Stimulated activated CD4-positive, alpha-beta T cell treated with anti-CD3 and anti-CD28 coated beads, Interleukin-1b, Interleukin-23, amount 100 ng/mL, for 24 hours (primary cell): ENCODE measurements around the gene CLDN2.

ENCODE experiments used
- DNase-seq, 4 experiments: peaks; one replicate each; pipeline ENCODE4 v3.0.0-alpha.2; 2020; ENCODE audit warnings: low read depth in 4 of 4, low spot score in 1 of 4

The CLDN2 gene

DNA sequence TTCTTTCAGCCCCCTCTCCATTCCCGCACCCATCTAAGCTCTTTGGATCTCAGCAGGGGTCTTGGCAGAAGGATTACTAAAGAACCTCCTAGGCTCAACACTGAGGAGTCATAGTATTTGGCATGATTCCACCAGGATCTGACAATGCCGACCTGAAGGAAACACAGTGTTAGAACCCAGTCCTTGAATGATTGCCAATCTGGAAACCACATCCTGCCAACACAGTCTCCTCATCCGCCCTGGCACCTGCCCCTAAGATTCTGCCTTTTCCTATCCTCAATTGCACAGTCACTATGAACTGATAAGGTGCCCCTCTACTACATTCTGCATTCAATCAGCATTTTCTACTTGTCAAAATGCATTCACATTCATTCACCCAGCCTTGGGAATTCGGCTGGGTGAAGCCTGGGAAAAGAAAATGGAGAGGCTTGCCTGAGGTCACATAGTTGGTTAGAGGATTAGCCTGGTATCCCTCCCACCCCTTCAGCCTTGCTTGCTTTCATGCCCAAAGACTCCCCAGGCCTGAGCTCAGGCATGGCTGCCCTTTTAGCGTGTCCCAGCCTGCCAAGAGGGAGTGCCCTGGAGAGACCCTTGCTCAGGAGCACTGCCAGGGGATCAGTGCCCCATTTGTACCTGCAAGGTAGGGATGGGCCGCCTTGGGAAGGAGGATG is 2.2 kb upstream of the CLDN2 start:
- DNase-seq, result no peak

- DNase-seq, result no peak
These were observed 1.4 kb downstream of the CLDN2 start for GRCh38 chrX:106921637-106922036.

DNA sequence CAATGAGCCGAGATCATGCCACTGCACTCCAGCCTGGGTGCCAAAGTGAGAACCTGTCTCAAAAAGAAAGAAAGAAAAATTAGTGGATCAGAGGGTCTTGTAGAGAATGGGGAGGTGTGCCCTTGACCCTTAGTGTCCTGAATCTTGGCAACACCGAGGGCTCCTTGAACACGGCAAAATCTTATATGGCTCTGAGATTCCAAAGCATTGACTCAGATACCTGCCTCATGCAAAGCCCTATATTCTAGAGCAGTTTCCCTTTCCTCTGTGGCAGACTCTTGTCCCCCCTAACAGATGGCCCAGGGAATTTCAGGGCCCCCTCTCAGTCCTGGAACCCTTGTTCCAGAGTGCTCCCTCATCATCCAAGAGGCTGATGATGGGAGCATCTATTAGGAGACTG is 6.8 kb downstream of the CLDN2 start:
- no peak for DNase-seq

DNA sequence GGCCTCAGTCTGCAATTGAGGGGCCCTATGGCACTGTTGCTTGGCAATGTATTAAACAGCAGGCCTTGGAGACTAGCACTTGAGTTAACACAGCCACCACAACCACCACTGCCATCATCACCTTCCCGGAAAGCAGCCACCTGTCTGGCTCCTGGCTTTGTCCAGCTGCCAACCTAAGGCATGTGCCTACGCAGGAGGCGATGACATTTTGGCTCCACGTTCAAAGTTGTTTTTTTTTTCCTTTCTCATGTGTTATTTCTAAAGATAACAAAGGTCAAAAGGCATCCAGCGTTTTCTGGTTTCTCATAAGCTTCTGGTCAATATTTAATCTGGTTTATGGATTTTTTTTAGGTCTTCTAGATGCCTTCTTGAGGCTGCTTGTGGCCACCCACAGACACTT is 7.5 kb downstream of the CLDN2 start:
- no peak for DNase-seq

DNA sequence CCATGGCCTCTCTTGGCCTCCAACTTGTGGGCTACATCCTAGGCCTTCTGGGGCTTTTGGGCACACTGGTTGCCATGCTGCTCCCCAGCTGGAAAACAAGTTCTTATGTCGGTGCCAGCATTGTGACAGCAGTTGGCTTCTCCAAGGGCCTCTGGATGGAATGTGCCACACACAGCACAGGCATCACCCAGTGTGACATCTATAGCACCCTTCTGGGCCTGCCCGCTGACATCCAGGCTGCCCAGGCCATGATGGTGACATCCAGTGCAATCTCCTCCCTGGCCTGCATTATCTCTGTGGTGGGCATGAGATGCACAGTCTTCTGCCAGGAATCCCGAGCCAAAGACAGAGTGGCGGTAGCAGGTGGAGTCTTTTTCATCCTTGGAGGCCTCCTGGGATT is 8.0 kb downstream of the CLDN2 start:
- no peak for DNase-seq

DNA sequence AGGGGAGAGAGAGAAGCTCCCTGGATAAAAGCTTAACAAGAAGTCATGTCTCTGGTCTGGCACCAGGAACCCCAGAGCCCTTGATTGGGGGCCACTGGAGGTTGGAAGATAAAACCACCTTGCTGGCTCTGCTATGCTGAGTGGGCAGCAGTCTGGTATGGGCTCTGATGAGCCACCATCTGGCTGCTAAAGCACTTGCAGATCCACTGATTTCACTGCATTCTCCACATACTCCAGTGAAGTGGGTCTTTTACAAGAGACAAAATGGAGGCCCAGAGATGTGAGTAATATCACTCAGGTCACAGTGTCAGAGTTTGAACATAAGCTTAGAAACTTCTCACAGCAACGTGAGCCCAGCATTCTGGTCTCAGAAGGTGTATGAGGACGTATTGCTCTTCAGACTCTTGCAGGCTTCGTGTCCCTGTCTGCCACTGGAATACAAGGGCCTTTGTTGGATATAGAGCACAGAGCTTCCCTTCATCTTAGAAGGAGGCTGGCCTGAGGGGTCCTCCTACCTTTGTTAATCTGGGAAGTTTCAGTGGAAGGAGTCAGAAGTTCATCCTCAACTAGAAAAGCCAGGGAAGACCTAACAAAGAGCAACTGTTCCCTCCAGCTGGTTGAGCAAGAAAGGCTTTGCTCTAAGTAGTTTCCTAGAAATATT is 11.8 kb downstream of the CLDN2 start:
- no peak for DNase-seq

GRCh38 chrX:106932492-106932923 is 12.3 kb downstream of the CLDN2 start:
- no peak for DNase-seq

DNA sequence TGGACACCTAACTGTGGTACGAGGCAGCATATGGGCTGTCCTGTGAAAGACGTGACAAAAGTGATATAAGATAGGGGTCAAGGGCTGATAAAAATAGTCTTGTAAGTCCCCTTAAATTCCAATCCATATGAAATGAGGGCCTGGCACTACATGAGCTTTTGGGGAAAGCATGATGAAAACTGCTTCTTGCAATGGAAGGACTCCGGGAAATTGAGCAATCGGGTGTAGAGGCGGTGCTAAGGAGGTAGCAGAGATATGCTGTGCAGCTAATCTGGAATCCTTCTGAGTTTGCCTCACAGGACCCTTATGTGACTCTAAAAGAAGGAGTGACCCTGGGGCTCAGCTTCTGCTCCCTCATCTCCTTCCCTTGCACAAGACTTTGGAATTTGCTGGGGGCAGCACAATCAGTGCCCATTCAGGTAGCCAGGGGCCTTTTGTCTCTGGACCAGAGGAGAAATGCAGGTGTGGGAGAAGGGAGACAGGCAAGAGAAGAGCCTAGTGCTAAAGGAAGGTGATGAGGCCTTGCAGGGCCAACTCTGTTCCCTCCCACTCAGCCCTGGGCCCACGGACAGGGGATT is 12.8 kb downstream of the CLDN2 start:
- no peak for DNase-seq

DNA sequence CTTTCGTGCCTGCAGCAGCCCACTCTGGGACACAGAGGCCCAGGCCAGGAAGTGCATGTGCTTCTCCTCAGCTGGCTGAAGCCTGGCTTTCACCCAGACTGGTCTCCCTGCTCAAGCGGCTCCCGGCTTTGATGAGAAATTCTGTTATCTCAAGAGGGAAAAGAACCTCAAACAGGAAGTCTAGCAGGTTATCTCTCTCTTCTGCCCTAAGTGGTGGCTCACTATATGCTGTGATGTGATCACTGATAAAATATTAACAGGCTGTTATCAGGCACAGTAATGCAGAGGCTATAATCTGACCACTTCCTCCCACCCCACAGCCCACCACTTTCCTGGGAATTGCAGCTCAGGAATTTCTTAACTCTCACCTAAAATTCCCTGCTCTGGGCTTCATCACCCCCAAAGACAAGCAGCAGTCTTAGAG is 13.3 kb downstream of the CLDN2 start:
- no peak for DNase-seq

GRCh38 chrX:106935175-106935574 is 15.0 kb downstream of the CLDN2 start:
- no peak for DNase-seq

DNA sequence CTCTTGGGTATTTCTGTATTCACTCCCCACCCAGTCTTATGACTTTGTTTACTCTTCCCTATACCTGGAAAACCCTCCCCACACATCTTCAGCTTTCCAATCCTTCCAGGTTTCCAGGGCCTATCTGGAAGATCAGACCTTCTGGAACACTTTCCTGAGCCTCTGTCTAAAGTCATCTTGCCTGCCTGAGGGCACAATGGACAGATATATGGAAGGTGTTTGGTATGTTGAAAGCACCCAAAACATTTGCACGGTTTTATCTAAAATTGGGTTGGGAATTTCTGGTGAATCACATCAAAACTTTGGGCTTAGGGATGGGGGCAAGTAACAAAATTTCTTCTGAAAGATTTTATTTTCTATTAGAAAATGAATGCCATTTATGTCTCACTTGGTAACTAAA is 16.0 kb downstream of the CLDN2 start:
- DNase-seq, result no peak

DNA sequence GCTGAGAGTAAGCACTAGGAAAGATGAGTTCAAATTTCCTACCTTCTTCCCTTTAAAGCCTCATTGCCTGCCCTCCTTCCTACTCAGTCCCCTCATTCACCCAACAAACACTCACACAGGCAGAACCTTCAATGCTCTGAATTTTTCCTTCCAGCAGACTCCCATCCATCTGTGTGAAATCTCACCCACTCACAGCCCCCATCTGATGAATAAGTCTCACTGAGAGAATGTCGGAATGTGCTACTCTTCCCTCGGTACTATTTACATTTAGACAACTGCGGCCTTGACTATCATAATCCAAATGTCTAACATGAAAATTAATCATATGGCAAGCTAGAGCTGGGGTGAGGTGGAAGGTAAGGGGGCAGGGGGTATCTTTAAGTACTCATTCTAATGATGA is 19.4 kb downstream of the CLDN2 start:
- DNase-seq, result no peak

DNA sequence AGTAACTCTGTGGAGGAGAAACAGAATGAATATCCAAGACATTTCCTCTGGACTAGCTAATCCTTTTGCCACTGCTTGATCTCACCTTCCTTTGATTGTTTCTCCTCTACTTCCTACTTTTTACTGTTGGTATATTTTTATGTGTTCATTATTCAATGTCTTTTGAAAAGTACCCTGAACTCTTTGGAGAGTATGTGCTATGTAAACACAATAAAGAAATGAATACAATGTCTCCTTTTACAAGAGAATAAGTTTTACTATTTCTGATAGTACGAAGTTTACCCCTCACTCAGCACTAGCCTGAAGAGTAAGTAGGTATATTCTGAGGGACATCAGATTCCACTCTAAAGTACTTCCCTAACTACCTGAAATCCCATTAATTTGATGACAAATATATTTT is 19.9 kb downstream of the CLDN2 start:
- DNase-seq, result no peak

DNA sequence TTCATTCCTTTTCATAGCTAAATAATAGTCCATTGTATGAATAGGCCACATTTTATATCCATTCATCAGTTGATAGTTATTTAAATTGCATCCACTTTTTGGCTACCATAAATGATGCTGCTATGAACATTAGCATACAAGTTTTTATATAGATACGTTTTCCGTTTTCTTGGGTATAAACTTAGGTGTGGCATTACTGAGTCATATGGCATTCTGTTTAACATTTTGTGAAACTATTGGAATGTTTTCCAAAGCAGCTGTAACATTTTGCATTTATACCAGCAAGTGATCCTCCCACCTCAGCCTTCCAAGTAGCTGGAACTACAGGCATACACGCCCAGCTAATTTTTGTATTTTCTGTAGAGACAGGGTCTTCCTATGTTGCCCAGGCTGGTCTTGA is 26.3 kb downstream of the CLDN2 start:
- DNase-seq, result no peak

DNA sequence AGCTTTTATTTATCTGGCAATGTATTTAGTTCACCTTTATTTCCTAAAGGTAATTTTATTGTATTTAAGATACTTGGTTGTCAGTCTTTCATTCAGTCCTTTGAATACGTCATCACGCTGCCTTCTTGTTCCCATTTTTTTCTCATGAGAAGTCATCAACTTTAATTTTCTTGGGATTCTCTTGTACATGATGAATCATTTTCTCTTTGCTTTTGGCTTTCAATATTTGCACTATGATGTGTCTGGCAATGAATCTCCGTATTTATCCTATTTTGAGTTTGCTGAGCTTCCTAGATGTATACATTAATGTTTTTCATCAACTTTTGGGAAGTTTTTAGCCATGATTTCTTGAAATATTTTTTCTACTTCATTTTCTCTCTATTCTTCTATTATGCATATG is 28.4 kb downstream of the CLDN2 start:
- DNase-seq, result no peak

DNA sequence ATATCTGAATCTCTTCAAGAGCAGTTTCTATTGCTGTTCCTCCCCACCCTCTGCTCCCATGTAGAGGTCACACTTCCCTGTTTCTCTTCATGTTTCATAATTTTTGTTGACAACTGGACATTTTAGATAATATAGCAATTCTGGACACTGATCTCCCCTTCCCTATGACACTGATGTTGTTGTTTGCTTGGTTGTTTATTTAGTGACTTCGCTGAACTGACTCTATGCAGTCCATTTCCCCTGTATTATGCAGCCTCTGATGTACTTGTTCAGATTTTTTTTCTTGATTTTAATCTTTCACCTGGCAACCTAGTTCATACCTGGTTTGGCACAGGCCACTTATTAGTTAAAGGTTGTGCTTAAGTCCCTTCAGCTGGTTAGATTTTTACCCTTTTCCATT is 29.2 kb downstream of the CLDN2 start:
- no peak for DNase-seq

- DNase-seq, result no peak
These were observed 30.2 kb downstream of the CLDN2 start for GRCh38 chrX:106950381-106950780.

DNA sequence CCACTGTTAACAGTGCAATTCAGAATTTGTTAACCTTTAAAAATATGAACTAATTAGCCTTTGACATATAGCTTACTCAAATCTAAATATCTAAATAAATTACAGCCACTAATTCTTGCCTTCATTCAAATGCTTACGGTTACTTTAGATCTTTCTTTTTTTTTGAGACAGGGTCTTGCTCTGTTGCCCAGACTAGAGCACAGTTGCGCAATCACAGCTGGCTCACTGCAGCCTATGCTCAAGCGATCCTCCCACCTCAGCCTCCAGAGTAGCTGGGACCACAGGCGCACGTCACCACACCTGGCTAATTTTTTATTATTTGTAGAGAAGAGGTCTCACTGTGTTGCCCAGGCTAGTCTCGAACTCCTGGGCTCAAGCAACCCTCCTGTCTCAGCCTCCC is 31.0 kb downstream of the CLDN2 start:
- no peak for DNase-seq

GRCh38 chrX:106952089-106952488 is 31.9 kb downstream of the CLDN2 start:
- DNase-seq, result no peak

DNA sequence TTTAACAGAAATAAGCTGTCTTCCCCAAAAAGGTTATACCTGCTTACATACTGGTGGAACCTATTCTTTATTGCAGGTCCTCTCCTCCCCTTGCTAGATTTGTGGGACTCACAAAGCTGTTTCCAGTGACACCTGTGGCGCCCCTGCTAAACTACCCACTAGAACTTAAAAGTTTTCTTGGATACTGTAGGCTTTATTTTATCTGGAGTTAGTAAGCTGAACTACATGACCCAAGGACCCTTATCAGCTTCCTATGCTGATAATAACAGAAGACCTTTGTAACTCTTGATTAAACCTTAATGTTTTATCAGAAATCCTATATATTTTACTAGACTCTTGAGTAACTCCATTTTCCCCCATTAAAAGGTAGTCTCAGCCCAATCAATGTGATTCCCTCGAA is 32.3 kb downstream of the CLDN2 start:
- DNase-seq, result no peak

GRCh38 chrX:106952988-106953387 is 32.8 kb downstream of the CLDN2 start:
- no peak for DNase-seq

- no peak for DNase-seq
These were observed 33.8 kb downstream of the CLDN2 start for GRCh38 chrX:106954041-106954440.
